B cell (primary cell): ENCODE data around the gene ZNF614. TPM values are rescaled to one million over a fixed set of nuclear protein-coding genes. Genes with fewer than 3 reads are reported as not detected.

Source experiments
- ATAC-seq: fragments of 200-7000 bp; cut with Tn5 transposase; one replicate; pipeline ENCODE4 v1.10.0; 2021; ENCODE audit warnings: low read depth, mild to moderate bottlenecking, moderate number of reproducible peaks, moderate library complexity
- CTCF ChIA-PET: fragments of 350-600 bp; sonication (Branson Sonifier 250); formaldehyde crosslinking; loops from one replicate; lab custom pipeline; 2021; ENCODE audit warnings: antibody characterized with exemption, inconsistent platforms; lab: Charles Lee
- POLR2A ChIA-PET: fragments of 350-600 bp; sonication (Branson Sonifier 250); formaldehyde crosslinking; loops from one replicate; lab custom pipeline; 2021; ENCODE audit warnings: antibody characterized with exemption; lab: Charles Lee
- DNase-seq: peaks from one replicate; pipeline ENCODE4 v3.0.0; 2013
- H2AFZ ChIP-seq: 2 replicates; pipeline ENCODE4 v1.6.1; 2012; ENCODE audit warnings: mild to moderate bottlenecking, low read depth, low read length; ENCODE audit not compliant: insufficient read depth, poor library complexity, severe bottlenecking
- H3K27ac ChIP-seq, 2 donors: 1 replicate in 1 of 2; 2 replicates in 1 of 2; pipeline ENCODE4 v1.5.1; 2012 to 2013; ENCODE audit warnings: low read length in 2 of 2, mild to moderate bottlenecking in 2 of 2, moderate library complexity in 1 of 2
- H3K27me3 ChIP-seq, 4 experiments: fragments of 200-600 bp in 1 of 4; sonication (generic) in 1 of 4; replicated peaks in 1 of 4; 1 replicate in 2 of 4; 2 replicates in 2 of 4; pipeline versions ENCODE4 v1.6.1 to v1.7.0; 2013 to 2016; ENCODE audit warnings: low read length in 3 of 4, mild to moderate bottlenecking in 2 of 4, mixed read lengths in 1 of 4, moderate library complexity in 1 of 4; ENCODE audit not compliant: insufficient read depth in 4 of 4, control insufficient read depth in 3 of 4; ENCODE audit errors: control extremely low read depth in 1 of 4
- H3K36me3 ChIP-seq, 2 experiments: replicated peaks in 1 of 2; 1 replicate in 1 of 2; 2 replicates in 1 of 2; pipeline versions ENCODE4 v1.6.1 to v1.7.1; 2013; ENCODE audit warnings: low read length in 1 of 2; ENCODE audit not compliant: insufficient read depth in 2 of 2, control insufficient read depth in 1 of 2; ENCODE audit errors: control extremely low read depth in 1 of 2, extremely low read depth in 1 of 2
- H3K4me1 ChIP-seq, 2 donors: fragments of 200-600 bp in 1 of 2; sonication (generic) in 1 of 2; 1 replicate in 1 of 2; 2 replicates in 1 of 2; pipeline versions ENCODE4 v1.5.1 to v1.6.1; 2013 to 2017; ENCODE audit warnings: low read length in 2 of 2; ENCODE audit not compliant: control insufficient read depth in 2 of 2, insufficient read depth in 2 of 2
- H3K4me2 ChIP-seq: replicated peaks from 2 replicates; pipeline ENCODE3; 2012; ENCODE audit warnings: mild to moderate bottlenecking, low read depth, low read length; ENCODE audit not compliant: poor library complexity, severe bottlenecking
- H3K4me3 ChIP-seq, 5 experiments: fragments of 200-600 bp in 1 of 5; sonication (generic) in 1 of 5; 1 replicate in 3 of 5; 2 replicates in 2 of 5; pipeline versions ENCODE4 v1.5.1 to v1.7.0; 2011 to 2016; ENCODE audit warnings: low read length in 4 of 5, mild to moderate bottlenecking in 4 of 5, low read depth in 2 of 5, control low read depth in 1 of 5, moderate library complexity in 1 of 5; ENCODE audit not compliant: insufficient read depth in 1 of 5; ENCODE audit errors: control extremely low read depth in 1 of 5, extremely low read depth in 1 of 5
- H3K79me2 ChIP-seq: fragments of 200-600 bp; sonication (generic); one replicate; pipeline ENCODE4 v1.6.0; 2016; ENCODE audit warnings: low read length; ENCODE audit not compliant: control insufficient read depth, insufficient read depth
- H3K9ac ChIP-seq: fragments of 200-600 bp; sonication (generic); 2 replicates; pipeline ENCODE4 v1.6.1; 2017; ENCODE audit warnings: mild to moderate bottlenecking, low read length, moderate library complexity
- H3K9me3 ChIP-seq, 3 donors: one replicate each; pipeline versions ENCODE4 v1.6.1 to v1.7.1; 2013; ENCODE audit warnings: low read length in 2 of 3; ENCODE audit not compliant: control insufficient read depth in 2 of 3, insufficient read depth in 1 of 3; ENCODE audit errors: control extremely low read depth in 1 of 3
- H4K20me1 ChIP-seq: 2 replicates; pipeline ENCODE4 v1.6.0; 2012; ENCODE audit warnings: mild to moderate bottlenecking, low read length; ENCODE audit not compliant: insufficient read depth, control insufficient read depth, poor library complexity, severe bottlenecking
- H3K27ac Mint-ChIP-seq: one replicate; pipeline ENCODE4 v1.8.0; 2021; ENCODE audit warnings: mixed read lengths
- H3K27me3 Mint-ChIP-seq: one replicate; pipeline ENCODE4 v1.8.0; 2021; ENCODE audit warnings: mixed read lengths
- H3K4me1 Mint-ChIP-seq: one replicate; pipeline ENCODE4 v1.8.0; 2021; ENCODE audit warnings: mixed read lengths
- H3K4me3 Mint-ChIP-seq: one replicate; pipeline ENCODE4 v1.8.0; 2021; ENCODE audit warnings: mixed read lengths
- H3K9me3 Mint-ChIP-seq: one replicate; pipeline ENCODE4 v1.8.0; 2022; ENCODE audit warnings: mixed read lengths; ENCODE audit not compliant: insufficient read depth
- EZH2 ChIP-seq: IDR thresholded peaks from 2 replicates; pipeline ENCODE4 v1.6.1; 2012; ENCODE audit warnings: borderline replicate concordance, low read depth, mild to moderate bottlenecking, moderate library complexity, low read length; ENCODE audit not compliant: insufficient read depth, poor library complexity, severe bottlenecking
- WGBS: methylation state at CpG from one replicate; pipeline ENCODE4 v1.1.5; 2013; ENCODE audit warnings: missing lambda C conversion rate; ENCODE audit not compliant: insufficient coverage; 5-methylcytosine and 5-hydroxymethylcytosine counted together
- intact Hi-C: fragments of 100-400 bp; cut with micrococcal nuclease; formaldehyde crosslinking; loops from one replicate; pipeline ENCODE4 v1.10.0; 2022
- polyA plus RNA-seq: library from polyadenylated mRNA; depleted of rRNA; stranded (reverse); fragments of >200 nt; gene quantifications from 2 replicates; pipeline ENCODE4 v1.2.3, GENCODE V29; 2012
- total RNA-seq, 2 donors: library from RNA; stranded (reverse); fragments of 120-200 nt in 1 of 2; gene quantifications; 1 replicate in 1 of 2; 2 replicates in 1 of 2; pipeline versions ENCODE4 v1.2.3 to v1.2.4, GENCODE V29; 2013 to 2022
- TF ChIP-seq, protein P1 (sequence below): fragments of 200-600 bp; IDR thresholded peaks from one replicate; pipeline ENCODE4 v1.8.0; 2022; ENCODE audit warnings: antibody characterized with exemption, mild to moderate bottlenecking

ZNF614 gene
- total and polyA plus RNA-seq, 2 donors (not counting 1 experiment from before 2014, with no cell fraction given), result 3.5 to 14.3 TPM

DNA sequence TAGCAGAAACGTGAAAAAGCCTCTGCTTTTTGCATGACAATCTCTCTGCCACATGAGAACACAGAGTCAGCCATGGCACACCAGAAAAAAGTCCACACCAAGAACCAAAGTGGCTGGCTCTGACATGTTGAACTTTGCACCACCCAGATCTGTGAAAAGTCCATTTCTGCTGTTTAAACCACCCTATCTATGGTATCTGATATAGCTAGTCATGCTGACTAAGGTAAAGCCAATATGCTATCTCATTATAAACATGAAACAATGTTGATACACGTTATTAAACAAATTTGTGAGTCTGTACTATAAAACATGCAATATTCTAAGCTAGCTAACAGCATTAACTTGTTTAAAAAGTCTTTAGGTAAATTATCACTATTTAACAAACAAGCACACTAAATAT lies 41.5 kb upstream of the ZNF614 start:
- H3K27me3 Mint-ChIP-seq, result no peaks in the 10 kb centered on the region
- no peak overlapping the region for H2AFZ ChIP-seq
- H4K20me1 ChIP-seq, result no peaks in the 10 kb centered on the region
- no peaks in the 10 kb centered on the region for H3K27me3 ChIP-seq
- H3K36me3 ChIP-seq, result peaks cover 23 to 68% of the 10 kb centered on the region in 2 experiments
- no peaks in the 10 kb centered on the region for H3K4me1 Mint-ChIP-seq
- H3K79me2 ChIP-seq, result peaks cover 15% of the 10 kb centered on the region
- ChIA-PET CTCF (no interaction called here), POLR2A (no interaction called here)
- H3K4me1 ChIP-seq, result no peaks in the 10 kb centered on the region
- H3K9me3 Mint-ChIP-seq, result peaks cover 45% of the 10 kb centered on the region
- intact Hi-C loops, result no loop called here
- no peak overlapping the region for H3K9ac ChIP-seq
- DNase-seq, result no peak
- H3K27ac Mint-ChIP-seq, result no peak overlapping the region
- H3K27ac ChIP-seq, result no peak overlapping the region
- H3K4me3 Mint-ChIP-seq, result no peak overlapping the region
- ATAC-seq, result no peak
- H3K9me3 ChIP-seq, result peaks cover 33 to 81% (median 51%) of the 10 kb centered on the region in 3 donors
- peak overlapping the region in 1 of 5 experiments; percentile 10 for H3K4me3 ChIP-seq
- TF ChIP-seq, protein P1, sequence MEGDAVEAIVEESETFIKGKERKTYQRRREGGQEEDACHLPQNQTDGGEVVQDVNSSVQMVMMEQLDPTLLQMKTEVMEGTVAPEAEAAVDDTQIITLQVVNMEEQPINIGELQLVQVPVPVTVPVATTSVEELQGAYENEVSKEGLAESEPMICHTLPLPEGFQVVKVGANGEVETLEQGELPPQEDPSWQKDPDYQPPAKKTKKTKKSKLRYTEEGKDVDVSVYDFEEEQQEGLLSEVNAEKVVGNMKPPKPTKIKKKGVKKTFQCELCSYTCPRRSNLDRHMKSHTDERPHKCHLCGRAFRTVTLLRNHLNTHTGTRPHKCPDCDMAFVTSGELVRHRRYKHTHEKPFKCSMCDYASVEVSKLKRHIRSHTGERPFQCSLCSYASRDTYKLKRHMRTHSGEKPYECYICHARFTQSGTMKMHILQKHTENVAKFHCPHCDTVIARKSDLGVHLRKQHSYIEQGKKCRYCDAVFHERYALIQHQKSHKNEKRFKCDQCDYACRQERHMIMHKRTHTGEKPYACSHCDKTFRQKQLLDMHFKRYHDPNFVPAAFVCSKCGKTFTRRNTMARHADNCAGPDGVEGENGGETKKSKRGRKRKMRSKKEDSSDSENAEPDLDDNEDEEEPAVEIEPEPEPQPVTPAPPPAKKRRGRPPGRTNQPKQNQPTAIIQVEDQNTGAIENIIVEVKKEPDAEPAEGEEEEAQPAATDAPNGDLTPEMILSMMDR, result no peak
- TF ChIP-seq EZH2, result no peak
- WGBS, result no CpG with 5 or more reads among the region's 2 CpGs
- H3K4me2 ChIP-seq, result no peak overlapping the region

DNA sequence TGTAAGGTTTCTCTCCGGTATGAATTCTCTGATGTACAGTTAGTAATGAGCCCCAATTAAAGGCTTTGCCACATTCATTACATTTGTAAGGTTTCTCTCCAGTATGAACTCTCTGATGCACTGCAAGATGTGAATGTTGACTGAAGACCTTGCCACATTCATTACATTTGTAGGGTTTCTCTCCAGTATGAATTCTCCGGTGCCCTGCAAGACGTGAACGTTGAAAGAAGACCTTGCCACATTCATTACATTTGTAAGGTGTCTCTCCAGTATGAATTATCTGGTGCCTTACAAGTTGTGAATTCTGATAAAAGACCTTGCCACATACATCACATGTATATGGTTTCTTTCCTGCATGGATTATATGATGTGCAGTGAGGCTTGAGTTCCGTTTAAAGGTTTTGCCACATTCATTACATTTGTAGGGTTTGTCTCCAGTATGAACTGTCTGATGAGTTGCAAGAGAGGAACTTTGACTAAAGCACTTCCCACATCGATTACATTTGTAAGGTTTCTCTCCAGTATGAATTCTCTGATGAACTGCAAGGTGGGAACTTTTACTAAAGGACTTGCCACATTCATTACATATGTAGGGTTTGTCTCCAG lies 38.2 kb upstream of the ZNF614 start:
- H3K27ac Mint-ChIP-seq, result no peak overlapping the region
- H3K9me3 ChIP-seq, result peaks cover 43 to 90% (median 63%) of the 10 kb centered on the region in 3 donors
- ChIA-PET POLR2A (no interaction called here), CTCF (no interaction called here)
- H3K4me1 Mint-ChIP-seq, result no peaks in the 10 kb centered on the region
- H4K20me1 ChIP-seq, result no peaks in the 10 kb centered on the region
- no peak overlapping the region for H3K4me2 ChIP-seq
- H3K27ac ChIP-seq, result no peak overlapping the region
- peaks cover 15% of the 10 kb centered on the region for H3K79me2 ChIP-seq
- H3K4me3 ChIP-seq, result no peak overlapping the region
- H3K4me1 ChIP-seq, result no peaks in the 10 kb centered on the region
- no peak overlapping the region for H3K4me3 Mint-ChIP-seq
- H3K9me3 Mint-ChIP-seq, result peaks cover 46% of the 10 kb centered on the region
- intact Hi-C loops, result no loop called here
- ATAC-seq (no peak), DNase-seq (no peak)
- WGBS, result no CpG with 5 or more reads among the region's 6 CpGs
- H3K9ac ChIP-seq, result no peak overlapping the region
- no peak overlapping the region for H2AFZ ChIP-seq
- TF ChIP-seq EZH2, result no peak
- TF ChIP-seq, protein P1, result no peak
- H3K36me3 ChIP-seq, result peaks cover 23 to 51% of the 10 kb centered on the region in 2 experiments
- no peaks in the 10 kb centered on the region for H3K27me3 Mint-ChIP-seq
- H3K27me3 ChIP-seq, result no peaks in the 10 kb centered on the region
